Activated naive CD8-positive, alpha-beta T cell treated with anti-CD3 and anti-CD28 coated beads for 36 hours (primary cell): ENCODE measurements around the gene SNTG2. TPM values are rescaled to one million over a fixed set of nuclear protein-coding genes. Genes with fewer than 3 reads are reported as not detected.

ENCODE experiments used
- DNase-seq: peaks from one replicate; pipeline ENCODE4 v3.0.0; 2021
- H3K27ac Mint-ChIP-seq: one replicate; pipeline ENCODE4 v1.8.0; 2022; ENCODE audit warnings: mild to moderate bottlenecking, moderate library complexity, mixed read lengths
- H3K27me3 Mint-ChIP-seq: one replicate; pipeline ENCODE4 v1.8.0; 2022; ENCODE audit warnings: mild to moderate bottlenecking, mixed read lengths
- H3K36me3 Mint-ChIP-seq: one replicate; pipeline ENCODE4 v1.8.0; 2021; ENCODE audit warnings: mild to moderate bottlenecking, mixed read lengths
- H3K4me1 Mint-ChIP-seq: one replicate; pipeline ENCODE4 v1.8.0; 2021; ENCODE audit warnings: mixed read lengths
- H3K4me3 Mint-ChIP-seq: one replicate; pipeline ENCODE4 v1.8.0; 2022; ENCODE audit warnings: mild to moderate bottlenecking, moderate library complexity, mixed read lengths
- H3K9me3 Mint-ChIP-seq: one replicate; pipeline ENCODE4 v1.8.0; 2022; ENCODE audit warnings: mixed read lengths
- total RNA-seq, 2 experiments: library from RNA; stranded (reverse); gene quantifications; one replicate each; pipeline ENCODE4 v1.2.3, GENCODE V29; 2021

SNTG2 gene
- total RNA-seq, 2 experiments from 2014 or later: 3.6 to 3.8 TPM

DNA sequence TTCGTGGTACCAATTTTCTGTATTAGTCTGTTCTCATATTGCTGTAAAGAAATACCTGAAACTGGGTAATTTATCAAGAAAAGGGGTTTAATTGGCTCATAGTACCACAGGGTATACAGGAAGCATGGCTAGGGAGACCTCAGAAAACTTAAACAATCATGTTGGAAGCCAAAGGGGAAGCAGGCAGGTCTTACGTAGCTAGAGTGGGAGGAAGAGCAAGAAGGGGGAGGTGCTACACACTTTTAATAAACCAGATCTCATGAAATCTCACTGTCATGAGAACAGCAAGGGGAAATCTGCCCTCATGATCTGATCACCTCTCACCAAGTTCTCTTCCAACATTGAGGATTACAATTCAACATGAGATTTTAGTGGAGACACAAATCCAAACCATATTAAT, 235.8 kb downstream of the SNTG2 start:
- H3K36me3 Mint-ChIP-seq: peaks cover 23% of the 10 kb centered on the region
- H3K4me1 Mint-ChIP-seq: peaks cover 1% of the 10 kb centered on the region
- H3K4me3 Mint-ChIP-seq: no peak overlapping the region
- H3K27ac Mint-ChIP-seq: no peak overlapping the region
- peaks cover 12% of the 10 kb centered on the region for H3K9me3 Mint-ChIP-seq
- DNase-seq: no peak
- H3K27me3 Mint-ChIP-seq: no peaks in the 10 kb centered on the region

DNA sequence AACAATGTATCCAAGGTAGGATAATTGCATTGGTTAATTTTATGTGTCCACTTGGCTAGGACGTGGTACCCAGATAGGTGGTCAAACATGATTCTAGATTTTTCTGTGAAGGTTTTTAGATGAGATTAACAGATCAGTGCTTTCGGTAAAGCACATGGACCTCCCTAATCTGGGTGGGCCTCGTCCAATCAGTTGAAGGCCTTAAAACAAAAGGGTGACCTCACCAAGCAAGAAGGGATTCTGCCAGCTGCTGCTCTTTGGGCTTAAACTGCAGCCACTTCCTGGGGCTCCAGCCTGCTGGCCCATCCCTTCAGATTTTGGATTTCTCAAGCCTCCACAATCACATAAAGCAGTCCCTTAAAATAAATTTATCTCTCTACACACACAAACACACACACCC, 236.5 kb downstream of the SNTG2 start:
- Mint-ChIP-seq H3K9me3 (peaks cover 12% of the 10 kb centered on the region), H3K27me3 (no peaks in the 10 kb centered on the region), H3K36me3 (peaks cover 23% of the 10 kb centered on the region), H3K4me1 (peaks cover 1% of the 10 kb centered on the region), H3K27ac (no peak overlapping the region), H3K4me3 (no peak overlapping the region)
- DNase-seq: no peak

DNA sequence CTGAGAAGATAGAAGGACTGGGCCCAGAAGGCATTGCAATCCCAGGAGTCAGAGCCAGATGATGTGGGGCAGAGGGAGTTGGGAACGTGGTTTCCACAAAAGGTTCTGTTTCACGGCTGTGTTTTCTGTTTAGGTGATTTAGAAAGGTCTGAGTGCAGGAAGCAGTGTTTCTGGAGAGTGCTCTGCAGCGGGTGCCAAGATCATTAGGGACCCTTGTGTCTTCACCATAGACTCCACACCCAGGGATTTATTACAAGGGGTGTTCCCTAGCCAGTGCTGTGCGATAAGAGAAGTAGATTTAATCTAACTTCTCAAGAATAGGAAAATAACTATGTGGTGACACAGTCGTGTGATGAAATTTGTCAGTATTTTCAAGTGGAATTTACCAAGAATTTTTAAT, 241.5 kb downstream of the SNTG2 start:
- Mint-ChIP-seq H3K27ac (no peak overlapping the region), H3K9me3 (peaks cover 16% of the 10 kb centered on the region), H3K27me3 (no peaks in the 10 kb centered on the region), H3K4me3 (no peak overlapping the region), H3K4me1 (no peaks in the 10 kb centered on the region), H3K36me3 (peaks cover 23% of the 10 kb centered on the region)
- DNase-seq: no peak

DNA sequence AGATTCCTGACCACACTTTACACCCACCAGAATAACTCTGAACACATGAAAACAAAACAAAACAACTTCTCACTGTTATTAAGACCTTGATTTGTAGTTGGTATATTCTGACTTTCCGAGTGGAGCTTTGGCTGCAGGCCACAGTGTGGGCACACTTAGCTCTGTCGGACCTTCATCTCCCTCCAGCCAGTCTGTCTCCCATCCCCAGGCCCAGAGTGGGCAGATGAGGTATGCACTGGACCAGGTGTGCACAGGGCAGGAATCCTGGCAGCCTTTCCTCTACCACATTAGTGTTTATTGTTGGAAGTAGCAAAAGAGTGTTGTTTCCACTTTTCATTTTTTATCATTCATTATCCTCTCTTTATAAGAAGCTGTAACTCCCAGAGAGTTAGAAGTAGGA, 243.2 kb downstream of the SNTG2 start:
- Mint-ChIP-seq H3K36me3 (peaks cover 26% of the 10 kb centered on the region), H3K4me3 (no peak overlapping the region), H3K27me3 (no peaks in the 10 kb centered on the region), H3K27ac (no peak overlapping the region), H3K9me3 (peaks cover 18% of the 10 kb centered on the region), H3K4me1 (no peaks in the 10 kb centered on the region)
- DNase-seq: no peak

DNA sequence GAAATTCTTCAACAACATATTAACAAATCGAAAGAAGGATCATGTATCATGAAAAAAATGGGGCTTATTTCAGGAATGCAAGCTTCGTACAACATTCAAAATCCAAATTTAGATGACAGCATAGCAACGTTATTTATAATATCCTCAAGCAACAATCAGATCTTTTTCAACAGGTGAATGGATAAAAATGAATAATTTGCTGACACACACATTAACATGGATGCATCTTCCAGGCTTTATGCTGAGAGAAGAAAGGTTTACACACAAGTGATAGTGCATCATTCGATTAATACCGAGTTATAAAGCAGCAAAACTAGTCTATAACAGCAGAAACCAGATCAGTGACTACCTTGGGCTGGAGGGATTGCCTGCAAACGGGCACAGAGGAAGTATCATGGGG, 253.1 kb downstream of the SNTG2 start:
- H3K9me3 Mint-ChIP-seq: peaks cover 9% of the 10 kb centered on the region
- H3K36me3 Mint-ChIP-seq: peaks cover 14% of the 10 kb centered on the region
- H3K27ac Mint-ChIP-seq: no peak overlapping the region

DNA sequence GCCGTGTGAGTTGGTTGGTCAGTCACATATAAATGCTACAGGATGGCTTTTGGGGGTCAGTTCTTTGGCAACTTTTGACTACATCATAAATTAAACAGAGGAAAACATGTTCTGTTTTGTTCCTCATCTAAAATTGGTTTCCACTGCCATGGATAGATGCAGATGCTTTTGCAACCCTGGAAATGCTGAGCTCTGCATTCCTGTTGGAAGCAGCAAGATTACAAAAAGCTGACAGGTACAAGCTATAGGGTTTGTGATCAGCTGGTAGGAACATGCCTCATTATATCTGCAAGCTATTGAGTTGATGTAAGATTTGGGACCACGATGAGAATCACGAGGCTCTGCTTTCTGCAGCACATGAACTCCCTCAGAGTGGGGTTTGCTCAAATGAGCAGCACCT, 255.2 kb downstream of the SNTG2 start:
- no peak for DNase-seq
- no peak overlapping the region for H3K4me3 Mint-ChIP-seq
- peaks cover 4% of the 10 kb centered on the region for H3K4me1 Mint-ChIP-seq
- H3K9me3 Mint-ChIP-seq: peaks cover 8% of the 10 kb centered on the region
- no peak overlapping the region for H3K27ac Mint-ChIP-seq
- peaks cover 28% of the 10 kb centered on the region for H3K36me3 Mint-ChIP-seq
- H3K27me3 Mint-ChIP-seq: no peaks in the 10 kb centered on the region

More for the DNA sequence above, 253.1 kb downstream of the SNTG2 start:
- no peaks in the 10 kb centered on the region for H3K4me1 Mint-ChIP-seq
- no peak overlapping the region for H3K4me3 Mint-ChIP-seq
- H3K27me3 Mint-ChIP-seq: no peaks in the 10 kb centered on the region
- DNase-seq: no peak

DNA sequence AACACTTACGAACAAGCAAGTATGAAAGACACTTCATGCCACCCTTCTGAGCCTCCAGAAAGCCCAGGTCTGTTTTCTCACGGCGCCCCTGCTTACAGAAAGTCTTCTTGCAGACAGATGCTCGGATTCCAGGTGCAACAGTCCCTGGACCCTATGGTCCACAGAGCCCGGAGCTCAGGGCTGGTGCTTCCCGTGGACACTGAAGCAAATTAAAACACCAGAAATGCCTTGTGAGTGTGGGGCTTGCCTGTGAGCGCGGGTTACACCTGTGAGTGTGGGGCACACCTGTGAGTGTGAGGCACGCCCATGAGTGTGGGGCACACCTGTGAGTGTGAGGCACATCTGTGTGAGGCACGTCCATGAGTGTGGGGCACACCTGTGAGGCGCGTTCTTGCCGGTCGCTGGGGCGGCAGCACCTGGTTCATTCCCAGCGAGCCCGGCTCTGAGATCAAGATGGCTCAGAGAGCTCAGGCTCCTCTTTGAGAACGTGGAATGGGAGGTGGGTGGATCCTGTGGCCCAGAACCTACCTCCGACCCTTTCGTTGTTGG, 257.4 kb downstream of the SNTG2 start:
- Mint-ChIP-seq H3K36me3 (peaks cover 33% of the 10 kb centered on the region), H3K4me3 (no peak overlapping the region), H3K27me3 (no peaks in the 10 kb centered on the region), H3K27ac (no peak overlapping the region), H3K4me1 (peaks cover 4% of the 10 kb centered on the region), H3K9me3 (peaks cover 6% of the 10 kb centered on the region)
- no peak for DNase-seq

DNA sequence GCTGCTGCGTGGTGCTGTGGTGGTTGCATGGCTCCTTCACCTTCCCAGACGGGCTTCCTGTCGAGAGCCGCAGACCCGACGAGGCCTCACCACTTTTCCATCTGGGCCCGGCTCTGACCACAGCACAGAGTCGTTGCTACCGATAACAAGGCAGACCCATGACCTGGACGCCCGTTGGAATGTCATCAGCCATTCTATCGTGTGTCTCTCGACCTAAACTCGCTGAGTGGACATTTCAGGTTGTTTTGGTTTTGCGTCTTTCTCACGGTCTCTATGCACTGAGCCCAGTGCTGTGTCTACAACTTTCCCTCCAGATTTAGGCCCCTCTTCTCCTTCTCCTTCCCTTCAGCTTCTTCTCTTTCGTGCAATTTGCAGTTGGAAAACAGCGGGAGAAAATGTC, 257.9 kb downstream of the SNTG2 start:
- no peak for DNase-seq
- peaks cover 7% of the 10 kb centered on the region for H3K9me3 Mint-ChIP-seq
- H3K4me3 Mint-ChIP-seq: no peak overlapping the region
- no peaks in the 10 kb centered on the region for H3K27me3 Mint-ChIP-seq
- peaks cover 4% of the 10 kb centered on the region for H3K4me1 Mint-ChIP-seq
- peaks cover 35% of the 10 kb centered on the region for H3K36me3 Mint-ChIP-seq
- H3K27ac Mint-ChIP-seq: no peak overlapping the region

DNA sequence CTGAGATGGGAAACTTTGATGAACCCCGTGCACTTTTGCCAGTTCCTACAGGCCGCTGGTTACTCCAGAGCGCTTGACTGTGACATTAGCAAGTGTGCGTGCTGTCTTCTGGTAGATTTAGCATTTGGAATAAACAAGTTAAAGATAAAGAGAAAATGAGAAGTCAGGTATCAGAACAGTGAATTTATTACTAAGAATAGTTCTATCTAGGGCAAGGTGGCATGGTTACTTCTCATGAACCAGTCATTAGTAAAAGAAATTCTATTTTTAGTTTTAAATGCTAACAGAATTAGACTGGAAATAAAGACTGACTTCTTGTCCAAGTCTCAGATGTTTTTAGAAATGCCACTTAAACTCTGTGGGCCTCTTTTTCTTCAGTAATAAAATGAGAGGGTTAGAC, 258.6 kb downstream of the SNTG2 start:
- no peak overlapping the region for H3K4me3 Mint-ChIP-seq
- H3K27me3 Mint-ChIP-seq: no peaks in the 10 kb centered on the region
- peaks cover 4% of the 10 kb centered on the region for H3K4me1 Mint-ChIP-seq
- peaks cover 14% of the 10 kb centered on the region for H3K9me3 Mint-ChIP-seq
- no peak for DNase-seq
- no peak overlapping the region for H3K27ac Mint-ChIP-seq
- H3K36me3 Mint-ChIP-seq: peaks cover 42% of the 10 kb centered on the region

DNA sequence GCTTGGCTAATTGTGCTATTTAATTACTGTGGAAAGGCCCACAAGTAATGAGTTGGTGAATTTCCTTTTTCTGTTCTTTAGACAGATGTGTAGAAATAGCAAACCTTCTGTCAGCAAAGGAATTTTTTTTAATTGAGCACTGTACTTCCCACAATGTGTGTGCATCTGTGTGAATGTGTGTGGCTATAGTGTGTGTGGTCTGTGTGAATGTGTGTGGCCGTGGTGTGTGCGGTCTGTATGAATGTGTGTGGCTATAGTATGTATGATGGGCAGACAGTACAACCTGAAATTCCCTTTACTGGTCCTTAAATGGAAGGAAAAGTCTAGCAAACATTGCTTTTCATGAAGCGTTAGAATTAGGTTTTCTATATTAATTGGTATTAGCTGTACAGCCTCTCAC, 259.1 kb downstream of the SNTG2 start:
- peaks cover 45% of the 10 kb centered on the region for H3K36me3 Mint-ChIP-seq
- H3K4me1 Mint-ChIP-seq: peaks cover 4% of the 10 kb centered on the region
- H3K27ac Mint-ChIP-seq: no peak overlapping the region

DNA sequence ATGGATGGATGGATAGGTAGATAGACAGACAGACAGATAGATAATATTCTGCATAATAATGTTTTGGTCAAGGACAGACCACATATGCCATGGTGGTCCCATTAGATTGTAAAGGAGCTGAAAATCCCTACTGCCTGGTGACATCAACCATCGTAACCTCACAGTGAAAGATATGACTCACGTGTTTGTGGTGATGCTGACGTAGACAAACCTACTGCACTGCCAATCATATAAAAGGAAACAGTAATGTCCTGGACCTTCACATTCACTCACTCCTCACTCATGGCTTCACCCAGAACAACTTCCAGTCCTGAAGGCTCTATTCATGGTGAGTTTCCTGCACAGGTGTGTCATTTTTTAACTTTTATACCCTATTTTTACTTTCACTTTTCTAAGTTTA, 259.7 kb downstream of the SNTG2 start:
- H3K4me3 Mint-ChIP-seq: no peak overlapping the region
- no peaks in the 10 kb centered on the region for H3K27me3 Mint-ChIP-seq
- no peak for DNase-seq
- peaks cover 4% of the 10 kb centered on the region for H3K4me1 Mint-ChIP-seq
- peaks cover 50% of the 10 kb centered on the region for H3K36me3 Mint-ChIP-seq
- peaks cover 14% of the 10 kb centered on the region for H3K9me3 Mint-ChIP-seq
- no peak overlapping the region for H3K27ac Mint-ChIP-seq

More for the DNA sequence above, 259.1 kb downstream of the SNTG2 start:
- no peaks in the 10 kb centered on the region for H3K27me3 Mint-ChIP-seq
- H3K4me3 Mint-ChIP-seq: no peak overlapping the region
- DNase-seq: no peak
- peaks cover 14% of the 10 kb centered on the region for H3K9me3 Mint-ChIP-seq

DNA sequence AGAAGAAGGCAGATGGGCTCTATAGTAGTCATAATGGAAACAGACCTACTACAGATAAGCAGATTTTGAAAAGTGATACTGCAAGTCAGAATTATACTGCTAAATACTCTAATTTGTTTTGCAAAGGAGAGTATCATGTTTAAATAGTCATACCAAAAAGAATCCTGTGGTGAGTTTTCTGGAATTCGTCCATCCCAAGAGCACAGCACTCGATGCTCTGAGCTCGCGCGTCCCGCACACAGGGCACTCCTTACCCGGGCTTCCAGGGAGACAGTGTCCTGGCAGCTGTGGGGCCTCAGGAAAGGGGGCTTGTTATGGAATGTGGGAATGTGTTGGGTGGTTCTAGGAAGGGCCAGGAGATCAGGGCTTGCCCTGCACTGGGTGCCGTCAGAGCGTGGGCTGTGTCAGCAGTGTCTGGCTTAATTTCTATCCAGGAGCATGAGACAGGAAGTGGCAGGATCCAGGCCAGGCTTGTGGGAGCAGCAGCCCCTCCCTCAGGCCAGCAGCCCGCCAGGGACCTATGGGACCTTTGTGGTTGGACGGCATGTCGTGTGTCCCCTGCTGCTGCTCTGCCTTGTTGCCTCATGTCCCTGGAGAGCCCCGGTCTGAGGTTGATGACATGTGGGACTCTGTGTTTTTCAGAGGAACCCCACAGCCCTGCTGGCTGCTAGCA, 269.4 kb downstream of the SNTG2 start:
- Mint-ChIP-seq H3K27me3 (no peaks in the 10 kb centered on the region), H3K27ac (no peak overlapping the region), H3K4me3 (no peak overlapping the region), H3K4me1 (peaks cover 2% of the 10 kb centered on the region), H3K9me3 (no peaks in the 10 kb centered on the region), H3K36me3 (peaks cover 9% of the 10 kb centered on the region)
- no peak for DNase-seq

DNA sequence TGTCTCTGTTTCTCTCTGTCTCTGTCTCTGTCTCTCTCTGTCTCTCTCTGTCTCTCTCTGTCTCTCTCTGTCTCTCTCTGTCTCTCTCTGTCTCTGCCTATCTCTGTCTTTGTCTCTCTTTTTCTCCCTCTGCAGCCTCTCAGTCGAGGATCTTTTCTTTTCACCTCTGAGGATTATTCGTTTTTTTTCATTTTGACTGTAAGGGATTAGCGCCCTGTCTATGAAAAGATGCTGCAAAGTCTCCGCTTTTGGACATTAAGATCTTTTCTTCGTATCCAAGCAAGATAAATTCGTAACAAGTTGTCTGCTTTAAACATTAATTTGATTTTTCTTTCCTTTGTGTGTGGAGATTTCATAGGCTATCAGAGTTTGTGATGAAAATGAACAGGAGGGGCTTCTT, 271.4 kb downstream of the SNTG2 start:
- Mint-ChIP-seq H3K4me3 (no peak overlapping the region), H3K27ac (no peak overlapping the region), H3K9me3 (no peaks in the 10 kb centered on the region), H3K4me1 (peaks cover 2% of the 10 kb centered on the region), H3K27me3 (no peaks in the 10 kb centered on the region), H3K36me3 (no peaks in the 10 kb centered on the region)
- no peak for DNase-seq

DNA sequence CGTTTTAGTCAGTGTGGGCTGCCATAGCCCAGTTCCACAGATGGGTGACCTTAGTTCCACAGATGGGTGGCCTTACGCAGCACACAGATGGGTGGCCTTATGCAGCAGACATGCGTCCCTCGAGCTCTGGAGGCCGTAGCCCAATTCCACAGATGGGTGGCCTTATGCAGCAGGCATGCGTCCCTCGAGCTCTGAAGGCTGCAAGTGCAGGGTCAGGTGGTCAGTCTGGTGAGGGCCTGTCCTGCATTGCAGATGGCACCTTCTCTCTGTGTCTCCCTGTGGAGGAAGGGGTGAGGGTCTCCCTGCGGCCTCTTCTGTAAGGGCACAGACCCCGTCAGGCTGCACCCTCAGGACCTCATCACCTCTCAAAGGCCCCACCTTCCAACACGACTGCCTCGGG, 273.1 kb downstream of the SNTG2 start:
- H3K9me3 Mint-ChIP-seq: no peaks in the 10 kb centered on the region
- H3K27me3 Mint-ChIP-seq: no peaks in the 10 kb centered on the region
- H3K36me3 Mint-ChIP-seq: no peaks in the 10 kb centered on the region
- peaks cover 2% of the 10 kb centered on the region for H3K4me1 Mint-ChIP-seq
- no peak for DNase-seq
- H3K27ac Mint-ChIP-seq: no peak overlapping the region
- H3K4me3 Mint-ChIP-seq: no peak overlapping the region

DNA sequence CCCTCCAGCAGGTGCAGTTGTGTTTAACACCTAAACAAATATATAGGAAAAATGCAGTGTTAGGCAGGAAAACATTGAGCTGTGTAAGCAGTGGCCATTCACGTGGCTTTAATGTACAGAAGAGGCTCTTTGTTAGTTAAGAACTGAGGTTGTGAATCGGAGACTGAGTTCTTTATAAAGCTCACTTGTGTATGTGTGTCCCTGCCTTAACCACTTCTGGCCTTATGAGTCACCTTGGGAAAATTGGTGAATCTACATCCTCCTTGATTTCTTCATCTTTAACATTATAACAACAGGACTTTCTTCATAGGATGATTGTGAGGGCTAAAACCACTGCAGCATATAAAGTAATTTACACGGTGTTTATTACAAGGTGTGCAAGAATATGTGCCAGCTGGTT, 274.3 kb downstream of the SNTG2 start:
- Mint-ChIP-seq H3K27me3 (no peaks in the 10 kb centered on the region), H3K4me3 (no peak overlapping the region)

DNA sequence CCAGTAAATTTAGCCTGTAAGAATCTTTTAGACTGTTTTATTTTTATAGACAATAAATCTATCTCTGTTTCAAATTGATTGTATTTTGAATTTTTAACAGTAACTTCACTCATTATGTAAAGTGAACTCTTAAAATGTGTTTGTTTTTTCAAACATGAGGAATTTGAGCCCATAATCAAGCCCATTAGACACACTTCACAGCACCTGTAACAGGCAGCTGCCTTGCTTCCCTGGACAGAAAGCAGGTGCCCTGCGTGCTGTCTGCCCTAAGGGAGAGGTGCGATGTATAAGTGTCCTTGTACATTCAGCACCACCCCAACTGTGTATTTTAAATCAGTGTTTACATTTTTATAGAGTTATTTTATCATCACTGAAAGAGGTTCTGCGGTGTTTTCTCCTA, 276.1 kb downstream of the SNTG2 start:
- Mint-ChIP-seq H3K9me3 (no peaks in the 10 kb centered on the region), H3K27ac (no peak overlapping the region), H3K4me1 (no peaks in the 10 kb centered on the region), H3K4me3 (no peak overlapping the region), H3K36me3 (no peaks in the 10 kb centered on the region), H3K27me3 (no peaks in the 10 kb centered on the region)
- no peak for DNase-seq

More for the DNA sequence above, 274.3 kb downstream of the SNTG2 start:
- no peak for DNase-seq
- H3K27ac Mint-ChIP-seq: no peak overlapping the region
- no peaks in the 10 kb centered on the region for H3K36me3 Mint-ChIP-seq
- peaks cover 2% of the 10 kb centered on the region for H3K4me1 Mint-ChIP-seq
- H3K9me3 Mint-ChIP-seq: no peaks in the 10 kb centered on the region
